ENCODE results near the gene FEN1.

DNA sequence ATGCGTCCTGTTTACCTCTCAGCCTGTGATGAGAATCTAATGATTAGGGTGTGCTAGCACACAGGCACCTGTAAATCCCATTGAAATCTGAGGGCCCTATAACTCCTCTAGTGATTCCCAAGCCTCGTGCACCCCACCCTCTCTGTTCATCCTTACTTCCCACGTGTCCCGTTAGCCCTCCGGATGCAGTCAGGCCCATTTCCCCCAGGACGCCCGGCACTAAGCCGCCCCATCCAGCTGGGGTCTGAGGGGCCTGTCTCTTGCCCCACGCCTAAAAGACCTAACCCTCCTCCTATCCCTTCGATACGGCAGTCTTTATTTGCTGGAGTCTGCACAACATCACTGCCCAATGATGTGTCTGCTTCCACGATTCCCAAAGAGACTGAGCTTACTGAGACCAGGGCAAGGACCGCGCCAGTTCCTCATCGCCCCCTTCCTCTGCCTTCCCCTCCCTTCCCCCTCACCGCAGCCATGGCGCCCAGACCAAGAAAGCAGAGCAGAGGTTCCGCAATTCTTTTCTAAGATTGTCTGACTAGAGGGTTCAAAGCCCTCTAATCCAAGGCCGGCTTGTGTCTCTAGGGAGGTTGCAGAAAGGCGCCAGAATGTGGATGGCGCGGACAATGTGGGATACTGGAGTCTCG, 34.3 kb downstream of the FEN1 start:
- TF ChIP-seq, protein P1, sequence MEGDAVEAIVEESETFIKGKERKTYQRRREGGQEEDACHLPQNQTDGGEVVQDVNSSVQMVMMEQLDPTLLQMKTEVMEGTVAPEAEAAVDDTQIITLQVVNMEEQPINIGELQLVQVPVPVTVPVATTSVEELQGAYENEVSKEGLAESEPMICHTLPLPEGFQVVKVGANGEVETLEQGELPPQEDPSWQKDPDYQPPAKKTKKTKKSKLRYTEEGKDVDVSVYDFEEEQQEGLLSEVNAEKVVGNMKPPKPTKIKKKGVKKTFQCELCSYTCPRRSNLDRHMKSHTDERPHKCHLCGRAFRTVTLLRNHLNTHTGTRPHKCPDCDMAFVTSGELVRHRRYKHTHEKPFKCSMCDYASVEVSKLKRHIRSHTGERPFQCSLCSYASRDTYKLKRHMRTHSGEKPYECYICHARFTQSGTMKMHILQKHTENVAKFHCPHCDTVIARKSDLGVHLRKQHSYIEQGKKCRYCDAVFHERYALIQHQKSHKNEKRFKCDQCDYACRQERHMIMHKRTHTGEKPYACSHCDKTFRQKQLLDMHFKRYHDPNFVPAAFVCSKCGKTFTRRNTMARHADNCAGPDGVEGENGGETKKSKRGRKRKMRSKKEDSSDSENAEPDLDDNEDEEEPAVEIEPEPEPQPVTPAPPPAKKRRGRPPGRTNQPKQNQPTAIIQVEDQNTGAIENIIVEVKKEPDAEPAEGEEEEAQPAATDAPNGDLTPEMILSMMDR (IDR thresholded peaks at IDR 0.05; ENCODE audit: low read depth, low read length, poor library complexity, severe bottlenecking), result no peak
- no peak for TF ChIP-seq EZH2phosphoT487 (IDR thresholded peaks at IDR 0.05; ENCODE audit: borderline replicate concordance, low read length)
